BLaER1 (cell line): ENCODE results near the gene NPAS4.
A peak's percentile ranks its signal among the peaks of the same experiment; 100 is the strongest.
"Not testable (repeated sequence)": the region's sequence is repeated elsewhere in the genome, so short reads cannot be mapped to it uniquely, and the experiment has no call there.

ENCODE experiments used
- H3K27ac ChIP-seq: shearing (Covaris generic); formaldehyde crosslinking; 2 replicates; pipeline ENCODE4 v1.8.1; 2022
- H3K27me3 ChIP-seq: shearing (Covaris generic); formaldehyde crosslinking; 2 replicates; pipeline ENCODE4 v1.8.1; 2022
- H3K36me3 ChIP-seq: shearing (Covaris generic); formaldehyde crosslinking; 2 replicates; pipeline ENCODE4 v1.8.1; 2022
- H3K4me1 ChIP-seq: shearing (Covaris generic); formaldehyde crosslinking; 2 replicates; pipeline ENCODE4 v1.8.1; 2022
- H3K4me2 ChIP-seq: shearing (Covaris generic); formaldehyde crosslinking; 2 replicates; pipeline ENCODE4 v1.8.1; 2022
- H3K4me3 ChIP-seq: shearing (Covaris generic); formaldehyde crosslinking; 2 replicates; pipeline ENCODE4 v1.8.1; 2022
- H3K9ac ChIP-seq: shearing (Covaris generic); formaldehyde crosslinking; 2 replicates; pipeline ENCODE4 v1.8.1; 2022
- H3K9me3 ChIP-seq: shearing (Covaris generic); formaldehyde crosslinking; 2 replicates; pipeline ENCODE4 v1.8.1; 2022
- H4K20me1 ChIP-seq: shearing (Covaris generic); formaldehyde crosslinking; 2 replicates; pipeline ENCODE4 v1.8.1; 2022
- Cebpa-rat ChIP-seq: shearing (Covaris generic); IDR thresholded peaks from 2 replicates; pipeline ENCODE4 v1.8.1; 2022

Gene NPAS4

DNA sequence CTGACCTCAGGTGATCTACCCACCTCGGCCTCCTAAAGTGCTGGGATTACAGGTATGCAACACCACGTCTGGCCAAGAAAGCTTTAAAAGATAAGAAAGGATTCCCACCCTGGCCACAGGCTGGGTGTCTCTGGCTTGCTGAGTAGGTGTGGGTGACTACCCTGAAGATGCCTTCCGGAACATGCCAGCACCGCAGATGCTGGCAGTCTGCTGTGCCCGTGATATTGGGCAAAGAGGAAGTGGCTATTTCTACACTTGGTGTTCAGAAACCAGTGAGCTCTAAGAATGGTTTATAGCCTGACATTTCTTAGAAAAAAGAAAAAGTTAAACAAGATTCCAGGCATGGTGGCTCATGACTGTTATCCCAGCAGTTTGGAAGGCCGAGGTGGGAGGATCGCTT is 11.8 kb downstream of the NPAS4 start:
- H3K9ac ChIP-seq = no peak overlapping the region
- H3K27me3 ChIP-seq = no peaks in the 10 kb centered on the region
- H3K9me3 ChIP-seq = no peaks in the 10 kb centered on the region
- no peaks in the 10 kb centered on the region for H4K20me1 ChIP-seq
- peaks cover 54% of the 10 kb centered on the region for H3K36me3 ChIP-seq
- no peak overlapping the region for H3K27ac ChIP-seq
- H3K4me2 ChIP-seq = no peak overlapping the region
- no peak for TF ChIP-seq Cebpa-rat
- H3K4me1 ChIP-seq = peaks cover 2% of the 10 kb centered on the region
- no peak overlapping the region for H3K4me3 ChIP-seq

DNA sequence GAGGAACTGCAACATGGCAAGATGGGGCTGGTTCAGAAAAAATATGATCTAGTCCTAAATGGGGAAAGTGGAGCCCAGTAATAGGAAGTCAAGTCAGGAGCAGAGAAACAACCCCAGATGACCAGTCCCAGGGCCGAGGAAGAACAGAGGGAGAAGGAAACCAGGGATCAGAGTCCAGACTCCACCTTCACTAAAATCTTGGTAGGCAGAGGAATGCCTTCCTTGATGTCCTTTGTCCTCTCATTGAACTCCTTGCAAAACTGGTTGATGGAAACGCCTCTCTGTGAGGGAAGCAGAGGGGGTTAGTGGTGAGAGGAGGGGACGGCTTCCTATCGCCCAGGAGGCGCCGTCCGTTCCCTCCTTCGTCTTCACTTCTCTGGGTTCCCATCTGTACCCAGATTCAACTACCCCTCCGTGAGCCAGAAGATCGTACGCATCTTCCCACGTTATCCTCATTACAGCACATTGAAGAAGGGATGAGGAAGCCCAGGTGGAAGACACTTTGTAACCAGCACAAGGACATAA is 17.2 kb downstream of the NPAS4 start:
- Histone ChIP-seq H3K9me3 (peaks cover 7% of the 10 kb centered on the region), H3K27ac (peak overlapping the region; percentile 91), H3K4me1 (peaks cover 9% of the 10 kb centered on the region), H3K9ac (peak overlapping the region; percentile 92), H3K4me2 (peak overlapping the region; percentile 86), H3K36me3 (peaks cover 40% of the 10 kb centered on the region), H3K27me3 (no peaks in the 10 kb centered on the region), H4K20me1 (no peaks in the 10 kb centered on the region), H3K4me3 (peak overlapping the region; percentile 89)
- TF ChIP-seq Cebpa-rat = no peak

DNA sequence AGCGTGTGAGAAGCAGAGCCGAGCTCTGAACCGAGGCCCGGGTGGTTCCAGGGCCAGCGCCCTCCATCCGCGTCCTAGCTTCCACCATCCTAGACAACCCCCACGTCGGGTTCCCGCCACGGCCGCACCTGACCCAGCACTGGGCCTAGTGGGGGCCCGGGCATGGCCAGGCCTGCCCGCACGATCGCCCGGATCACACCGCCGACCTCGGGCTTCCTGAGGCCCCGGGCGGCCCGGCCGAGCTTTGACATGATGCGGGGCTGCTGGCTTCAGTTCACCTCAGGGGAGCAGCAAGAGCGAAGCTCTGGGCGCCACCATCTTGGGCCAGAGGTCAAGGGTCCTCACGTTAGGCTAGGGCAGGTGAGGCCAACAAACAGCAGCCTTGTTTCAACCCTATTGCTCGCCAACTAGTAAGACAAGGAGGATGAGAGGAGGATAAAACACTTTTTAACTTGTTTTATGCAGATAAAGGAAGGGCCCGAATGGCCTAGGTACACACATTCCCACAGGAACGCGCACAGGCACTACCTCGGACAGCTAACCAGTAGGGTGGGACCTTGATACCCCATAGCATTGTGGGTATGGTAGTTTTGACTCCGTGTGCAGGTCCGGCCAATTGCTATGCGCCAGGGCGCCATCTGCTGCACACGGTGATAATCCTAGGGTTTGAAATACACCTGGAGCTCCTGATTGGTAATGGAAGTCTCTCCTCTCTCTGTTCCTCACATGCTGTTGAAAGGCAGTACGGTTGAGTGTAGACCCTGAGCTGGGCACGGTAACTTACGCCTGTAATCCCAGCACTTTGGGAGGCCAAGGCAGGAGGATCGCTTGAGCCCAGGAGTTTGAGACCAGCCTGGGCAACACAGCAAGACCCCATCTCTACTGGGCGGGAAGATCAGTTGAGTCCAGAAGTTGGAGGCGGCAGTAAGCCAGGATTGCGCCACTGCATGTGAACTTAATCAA is 17.9 kb downstream of the NPAS4 start, which contains the start of gene MRPL11:
Gene MRPL11 (minus strand): TSS at position 345 of the 963 bp plus-strand sequence. CDS start 94 bp downstream, at position 251.
- Histone ChIP-seq H3K9ac (peak within 1 kb of the TSS; percentile 92), H3K36me3 (peaks cover 33% of the 10 kb centered on the region), H3K27me3 (no peaks in the 10 kb centered on the region), H3K9me3 (peaks cover 15% of the 10 kb centered on the region), H3K4me2 (peak within 1 kb of the TSS; percentile 86), H4K20me1 (no peaks in the 10 kb centered on the region), H3K27ac (peak within 1 kb of the TSS; percentile 91), H3K4me1 (peaks cover 9% of the 10 kb centered on the region), H3K4me3 (peak within 1 kb of the TSS; percentile 89)
- no peak for TF ChIP-seq Cebpa-rat

DNA sequence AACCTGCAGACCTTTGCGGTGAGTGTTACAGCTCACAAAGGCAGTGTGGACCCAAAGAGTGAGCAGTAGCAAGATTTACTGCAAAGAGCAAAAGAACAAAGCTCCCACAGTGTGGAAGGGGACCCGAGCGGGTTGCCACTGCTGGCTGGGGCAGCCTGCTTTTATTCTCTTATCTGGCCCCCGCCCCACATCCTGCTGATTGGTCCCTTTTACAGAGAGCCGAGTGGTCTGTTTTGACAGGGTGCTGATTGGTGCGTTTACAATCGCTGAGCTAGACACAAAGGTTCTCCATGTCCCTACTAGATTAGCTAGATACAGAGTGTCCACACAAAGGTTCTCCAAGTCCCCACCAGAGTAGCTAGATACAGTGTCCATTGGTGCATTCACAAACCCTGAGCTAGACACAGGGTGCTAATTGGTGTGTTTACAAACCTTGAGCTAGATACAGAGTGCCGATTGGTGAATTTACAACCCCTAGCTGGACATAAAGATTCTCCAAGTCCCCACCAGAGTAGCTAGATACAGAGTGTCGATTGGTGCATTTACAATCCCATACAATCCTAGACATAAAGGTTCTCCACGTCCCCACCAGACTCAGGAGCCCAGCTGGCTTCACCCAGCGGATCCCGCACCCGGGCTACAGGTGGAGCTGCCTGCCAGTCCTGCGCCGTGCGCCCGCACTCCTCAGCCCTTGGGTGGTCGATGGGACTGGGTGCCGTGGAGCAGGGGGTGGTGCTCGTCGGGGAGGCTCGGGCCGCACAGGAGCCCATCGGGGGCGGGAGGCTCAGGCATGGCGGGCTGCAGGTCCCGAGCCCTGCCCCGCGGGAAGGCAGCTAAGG is 19.5 kb downstream of the NPAS4 start:
- H3K4me2 ChIP-seq, H3K4me1 ChIP-seq, H3K27ac ChIP-seq, H3K9ac ChIP-seq, H4K20me1 ChIP-seq, H3K27me3 ChIP-seq, H3K4me3 ChIP-seq: not testable (repeated sequence)
- H3K9me3 ChIP-seq = peaks cover 21% of the 10 kb centered on the region
- peaks cover 19% of the 10 kb centered on the region for H3K36me3 ChIP-seq

DNA sequence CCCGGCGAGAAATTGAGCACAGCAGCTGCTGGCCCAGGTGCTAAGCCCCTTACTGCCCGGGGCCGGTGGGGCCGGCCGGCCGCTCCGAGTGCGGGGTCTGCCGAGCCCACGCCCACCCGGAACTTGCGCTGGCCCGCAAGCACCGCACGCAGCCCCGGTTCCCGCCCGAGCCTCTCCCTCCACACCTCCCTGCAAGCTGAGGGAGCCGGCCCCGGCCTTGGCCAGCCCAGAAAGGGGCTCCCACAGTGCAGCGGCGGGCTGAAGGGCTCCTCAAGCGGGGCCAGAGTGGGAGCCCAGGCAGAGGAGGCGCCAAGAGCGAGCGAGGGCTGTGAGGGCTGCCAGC is 20.1 kb downstream of the NPAS4 start:
- not testable (repeated sequence) for H3K4me2 ChIP-seq, H4K20me1 ChIP-seq, H3K27ac ChIP-seq, H3K4me3 ChIP-seq, H3K9ac ChIP-seq, H3K27me3 ChIP-seq, H3K4me1 ChIP-seq
- H3K36me3 ChIP-seq = peaks cover 13% of the 10 kb centered on the region
- H3K9me3 ChIP-seq = peaks cover 21% of the 10 kb centered on the region

DNA sequence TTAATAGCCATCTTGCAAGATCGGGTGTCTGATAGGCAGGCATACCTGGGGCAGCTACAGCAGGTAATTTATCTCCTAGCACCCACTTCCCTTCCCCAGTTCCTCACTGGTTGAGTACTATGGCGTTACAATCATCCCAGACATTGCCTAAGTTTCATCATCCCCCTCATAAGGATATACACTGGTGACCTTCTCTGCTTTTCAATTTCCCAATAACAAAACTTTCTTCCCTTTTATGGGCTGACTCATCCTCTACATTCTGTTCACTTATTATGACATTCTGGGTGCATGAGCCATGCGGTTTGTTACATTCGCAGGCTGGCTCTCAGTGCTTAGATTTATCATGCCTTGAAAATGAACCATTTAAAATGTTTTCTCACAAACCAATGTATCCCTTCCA is 22.8 kb downstream of the NPAS4 start:
- H3K9me3 ChIP-seq = peaks cover 21% of the 10 kb centered on the region
- H3K4me3 ChIP-seq = no peak overlapping the region
- H3K4me2 ChIP-seq = no peak overlapping the region
- H3K36me3 ChIP-seq = no peaks in the 10 kb centered on the region
- no peaks in the 10 kb centered on the region for H3K27me3 ChIP-seq
- H4K20me1 ChIP-seq = no peaks in the 10 kb centered on the region
- no peak for TF ChIP-seq Cebpa-rat
- no peaks in the 10 kb centered on the region for H3K4me1 ChIP-seq
- no peak overlapping the region for H3K27ac ChIP-seq
- no peak overlapping the region for H3K9ac ChIP-seq

DNA sequence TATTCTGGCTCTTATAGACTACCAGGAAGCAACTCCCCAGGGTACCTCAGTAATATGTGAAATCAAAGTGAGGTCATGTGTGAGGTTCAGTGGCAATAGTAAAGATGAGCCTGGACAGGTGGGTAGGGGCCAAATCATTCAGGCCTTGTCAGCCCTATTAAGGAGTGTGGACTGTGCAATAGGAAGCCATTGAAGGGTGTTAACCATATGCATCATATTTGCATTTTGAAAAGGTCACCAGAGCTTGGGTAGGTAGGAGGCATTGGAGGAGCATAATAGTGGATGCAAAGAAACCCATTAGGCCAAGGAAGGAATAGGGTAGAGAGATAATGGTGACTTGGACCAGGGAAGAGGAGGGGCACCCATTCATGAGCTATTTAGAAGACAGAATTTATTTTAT is 26.2 kb downstream of the NPAS4 start:
- H3K9me3 ChIP-seq = peaks cover 21% of the 10 kb centered on the region
- H3K9ac ChIP-seq = no peak overlapping the region
- no peak for TF ChIP-seq Cebpa-rat
- no peaks in the 10 kb centered on the region for H3K4me1 ChIP-seq
- no peak overlapping the region for H3K4me2 ChIP-seq
- H3K36me3 ChIP-seq = no peaks in the 10 kb centered on the region
- H3K4me3 ChIP-seq = no peak overlapping the region
- H3K27ac ChIP-seq = no peak overlapping the region
- H4K20me1 ChIP-seq = no peaks in the 10 kb centered on the region
- no peaks in the 10 kb centered on the region for H3K27me3 ChIP-seq

DNA sequence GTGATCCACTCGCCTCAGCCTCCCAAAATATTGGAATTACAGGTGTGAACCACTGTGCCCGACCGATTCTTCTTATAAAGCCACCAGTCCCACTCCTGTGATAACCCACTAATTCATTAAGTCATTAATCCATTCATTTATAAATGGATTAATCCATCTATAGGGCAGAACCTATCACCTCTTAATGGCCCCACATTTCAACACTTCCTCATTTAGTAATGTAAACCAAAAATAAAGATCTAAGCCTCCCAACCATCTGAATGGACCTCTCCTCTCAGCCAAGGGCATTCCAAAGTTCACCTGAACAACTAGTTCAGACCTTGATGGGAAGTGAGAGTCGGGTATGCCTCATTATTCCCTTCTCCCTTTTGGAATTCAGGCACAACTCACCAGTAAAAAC is 27.7 kb downstream of the NPAS4 start:
- H3K9me3 ChIP-seq = peaks cover 9% of the 10 kb centered on the region
- no peaks in the 10 kb centered on the region for H3K27me3 ChIP-seq
- H3K9ac ChIP-seq = no peak overlapping the region
- H3K36me3 ChIP-seq = no peaks in the 10 kb centered on the region
- H3K4me1 ChIP-seq = no peaks in the 10 kb centered on the region
- H3K4me3 ChIP-seq = no peak overlapping the region
- no peak overlapping the region for H3K4me2 ChIP-seq
- no peaks in the 10 kb centered on the region for H4K20me1 ChIP-seq
- H3K27ac ChIP-seq = no peak overlapping the region
- TF ChIP-seq Cebpa-rat = no peak

DNA sequence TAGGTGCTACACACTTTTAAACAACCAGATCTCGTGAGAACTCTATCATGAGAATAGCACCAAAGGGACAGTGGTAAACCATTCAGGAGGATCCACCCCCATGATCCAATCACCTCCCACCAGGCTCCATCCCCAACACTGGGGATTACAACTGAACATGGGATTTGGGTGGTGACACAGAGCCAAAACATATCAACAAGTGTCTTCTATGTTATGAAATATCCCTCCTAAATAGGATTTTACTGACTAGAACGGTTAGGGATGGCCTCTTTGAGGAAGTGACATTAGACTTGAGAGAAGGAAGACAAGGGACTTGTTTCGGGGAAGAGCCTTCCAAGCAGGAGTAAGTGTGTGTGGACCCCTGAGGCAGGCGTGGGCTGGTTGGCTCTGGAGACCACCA is 29.7 kb downstream of the NPAS4 start:
- H3K27ac ChIP-seq = no peak overlapping the region
- H3K4me3 ChIP-seq = no peak overlapping the region
- TF ChIP-seq Cebpa-rat = no peak
- no peaks in the 10 kb centered on the region for H3K27me3 ChIP-seq
- no peaks in the 10 kb centered on the region for H4K20me1 ChIP-seq
- H3K9ac ChIP-seq = no peak overlapping the region
- no peaks in the 10 kb centered on the region for H3K9me3 ChIP-seq
- H3K4me1 ChIP-seq = peaks cover 14% of the 10 kb centered on the region
- no peak overlapping the region for H3K4me2 ChIP-seq
- no peaks in the 10 kb centered on the region for H3K36me3 ChIP-seq

DNA sequence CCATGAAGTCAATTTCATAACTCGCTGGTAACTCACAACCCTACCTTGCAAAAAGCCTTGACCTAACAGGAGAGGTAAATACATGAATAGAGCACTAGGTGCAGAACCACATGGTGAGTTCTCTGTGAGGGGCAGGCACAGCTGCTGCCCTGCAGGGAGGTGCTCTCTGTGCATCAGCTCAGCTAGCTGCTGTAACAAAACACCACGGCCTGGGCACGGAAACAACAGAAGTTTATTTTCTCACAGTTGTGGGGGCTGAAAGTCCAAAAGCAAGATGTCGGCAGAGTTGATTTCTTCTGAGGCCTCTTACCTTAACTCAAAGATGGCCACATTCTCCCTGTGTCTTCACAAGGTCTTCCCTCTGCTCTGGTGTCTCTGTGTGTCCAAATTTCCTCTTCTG is 30.8 kb downstream of the NPAS4 start:
- Histone ChIP-seq H3K27ac (no peak overlapping the region), H3K9me3 (no peaks in the 10 kb centered on the region), H4K20me1 (no peaks in the 10 kb centered on the region), H3K4me3 (no peak overlapping the region), H3K4me1 (peaks cover 14% of the 10 kb centered on the region), H3K36me3 (no peaks in the 10 kb centered on the region), H3K4me2 (no peak overlapping the region), H3K27me3 (no peaks in the 10 kb centered on the region), H3K9ac (no peak overlapping the region)
- no peak for TF ChIP-seq Cebpa-rat
